Upper lobe of right lung (tissue), 1 donor: ENCODE data around the gene ZFP30. TPM values are rescaled to one million over a fixed set of nuclear protein-coding genes. Genes with fewer than 3 reads are reported as not detected.

Source experiments
- ATAC-seq: fragments of 200-7000 bp; cut with Tn5 transposase; one replicate; pipeline ENCODE4 v1.9.1; 2020; ENCODE audit warnings: mild to moderate bottlenecking, moderate library complexity
- DNase-seq: peaks from one replicate; pipeline ENCODE4 v3.0.0-alpha.2; 2020
- H3K27ac ChIP-seq: fragments of 200-600 bp; one replicate; pipeline ENCODE4 v1.8.0; 2022
- H3K27me3 ChIP-seq: fragments of 200-600 bp; one replicate; pipeline ENCODE4 v1.8.0; 2022; ENCODE audit warnings: mild to moderate bottlenecking
- H3K36me3 ChIP-seq: fragments of 200-600 bp; one replicate; pipeline ENCODE4 v1.8.0; 2022
- H3K4me1 ChIP-seq: fragments of 200-600 bp; one replicate; pipeline ENCODE4 v1.8.0; 2022
- H3K4me3 ChIP-seq: fragments of 200-600 bp; one replicate; pipeline ENCODE4 v1.8.0; 2022; ENCODE audit warnings: mild to moderate bottlenecking
- H3K9me3 ChIP-seq: fragments of 200-600 bp; one replicate; pipeline ENCODE4 v1.8.0; 2022
- intact Hi-C: fragments of 100-400 bp; cut with DNase I; formaldehyde crosslinking; loops from one replicate; pipeline ENCODE4 v1.11.0; 2022
- total RNA-seq: library from RNA; stranded (reverse); fragmentation: NEBNext Ultra II Directional; extraction: Animal tissue kit (Norgen Biotek cat#: 25700); gene quantifications from one replicate; pipeline ENCODE4 v1.2.1, GENCODE V29; 2021
- TF ChIP-seq, protein P1 (sequence below): fragments of 200-600 bp; IDR thresholded peaks from one replicate; pipeline ENCODE4 v1.8.0; 2022; ENCODE audit warnings: antibody characterized with exemption
- donor health status: DM: no; HTN: yes; CAD: no; lungs with severe emphysema.

Gene ZFP30
- total RNA-seq, 1 donor from 2014 or later = 10.4 TPM

DNA sequence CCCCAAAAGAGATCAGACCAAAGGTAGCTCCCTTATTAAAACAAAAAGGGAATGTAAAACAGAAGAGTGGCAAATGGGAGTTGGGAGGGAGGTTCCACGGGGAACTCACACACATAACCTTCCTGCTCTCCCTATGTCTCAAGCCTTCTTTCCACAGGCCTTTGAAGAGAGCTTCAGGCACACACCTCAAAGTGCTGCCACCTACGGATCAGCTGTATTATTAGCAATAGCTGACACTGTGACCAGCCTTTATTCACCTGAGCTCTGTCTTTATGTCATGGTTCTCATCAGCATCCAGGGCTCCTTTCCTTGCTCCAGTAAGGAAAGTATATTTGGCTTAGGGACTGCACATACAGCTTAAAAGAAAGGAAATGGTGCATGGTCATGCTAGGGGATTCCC, 71.9 kb downstream of the ZFP30 start:
- H3K9me3 ChIP-seq = peaks cover 62% of the 10 kb centered on the region
- ATAC-seq (no peak), DNase-seq (no peak)
- intact Hi-C loops = no loop called here
- TF ChIP-seq, protein P1, sequence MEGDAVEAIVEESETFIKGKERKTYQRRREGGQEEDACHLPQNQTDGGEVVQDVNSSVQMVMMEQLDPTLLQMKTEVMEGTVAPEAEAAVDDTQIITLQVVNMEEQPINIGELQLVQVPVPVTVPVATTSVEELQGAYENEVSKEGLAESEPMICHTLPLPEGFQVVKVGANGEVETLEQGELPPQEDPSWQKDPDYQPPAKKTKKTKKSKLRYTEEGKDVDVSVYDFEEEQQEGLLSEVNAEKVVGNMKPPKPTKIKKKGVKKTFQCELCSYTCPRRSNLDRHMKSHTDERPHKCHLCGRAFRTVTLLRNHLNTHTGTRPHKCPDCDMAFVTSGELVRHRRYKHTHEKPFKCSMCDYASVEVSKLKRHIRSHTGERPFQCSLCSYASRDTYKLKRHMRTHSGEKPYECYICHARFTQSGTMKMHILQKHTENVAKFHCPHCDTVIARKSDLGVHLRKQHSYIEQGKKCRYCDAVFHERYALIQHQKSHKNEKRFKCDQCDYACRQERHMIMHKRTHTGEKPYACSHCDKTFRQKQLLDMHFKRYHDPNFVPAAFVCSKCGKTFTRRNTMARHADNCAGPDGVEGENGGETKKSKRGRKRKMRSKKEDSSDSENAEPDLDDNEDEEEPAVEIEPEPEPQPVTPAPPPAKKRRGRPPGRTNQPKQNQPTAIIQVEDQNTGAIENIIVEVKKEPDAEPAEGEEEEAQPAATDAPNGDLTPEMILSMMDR = no peak
- H3K4me1 ChIP-seq = no peaks in the 10 kb centered on the region
- peaks cover 30% of the 10 kb centered on the region for H3K36me3 ChIP-seq
- no peak overlapping the region for H3K27ac ChIP-seq
- no peak overlapping the region for H3K4me3 ChIP-seq
- H3K27me3 ChIP-seq = no peaks in the 10 kb centered on the region

DNA sequence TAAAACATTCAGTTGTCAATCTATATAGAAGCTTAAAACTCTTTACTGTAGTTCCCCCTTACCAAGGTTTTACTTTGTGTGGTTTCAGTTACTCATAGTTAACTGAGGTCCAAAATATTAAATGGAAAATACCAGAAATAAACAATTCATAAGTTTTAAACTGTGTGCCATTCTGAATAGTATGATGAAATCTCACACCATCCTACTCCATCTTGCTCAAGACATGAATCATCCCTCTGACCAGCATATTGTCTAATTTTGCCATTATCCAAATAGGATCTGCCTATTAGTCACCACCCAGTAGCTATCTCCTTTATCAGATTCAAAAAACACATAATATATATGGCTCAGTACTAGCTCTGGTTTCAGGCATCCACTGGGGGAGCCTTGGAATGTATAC, 83.1 kb downstream of the ZFP30 start:
- Histone ChIP-seq H3K9me3 (peaks cover 44% of the 10 kb centered on the region), H3K36me3 (no peaks in the 10 kb centered on the region)
- intact Hi-C loops = no loop called here

DNA sequence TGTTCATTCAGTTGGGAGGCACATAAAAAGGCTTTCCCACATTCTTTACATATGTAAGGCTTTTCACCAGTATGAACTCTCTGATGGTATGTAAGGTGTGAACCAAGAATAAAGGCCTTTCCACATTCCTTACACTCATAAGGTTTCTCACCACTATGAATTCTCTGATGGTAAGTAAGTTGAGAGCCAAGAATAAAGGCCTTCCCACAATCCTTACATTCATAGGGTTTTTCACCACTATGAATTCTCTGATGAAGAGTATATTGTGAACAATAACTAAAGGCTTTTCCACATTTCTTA, 89.9 kb downstream of the ZFP30 start:
- no peaks in the 10 kb centered on the region for H3K27me3 ChIP-seq
- no peak for DNase-seq
- peaks cover 6% of the 10 kb centered on the region for H3K36me3 ChIP-seq
- no peak overlapping the region for H3K4me3 ChIP-seq
- intact Hi-C loops = no loop called here
- no peak overlapping the region for H3K27ac ChIP-seq
- H3K9me3 ChIP-seq = peaks cover 99% of the 10 kb centered on the region
- TF ChIP-seq, protein P1 = no peak
- no peaks in the 10 kb centered on the region for H3K4me1 ChIP-seq
- ATAC-seq = no peak

More for the DNA sequence above, 83.1 kb downstream of the ZFP30 start:
- Histone ChIP-seq H3K27ac (no peak overlapping the region), H3K4me1 (no peaks in the 10 kb centered on the region), H3K27me3 (no peaks in the 10 kb centered on the region), H3K4me3 (no peak overlapping the region)
- DNase-seq = no peak
- ATAC-seq = no peak
- TF ChIP-seq, protein P1 = no peak

DNA sequence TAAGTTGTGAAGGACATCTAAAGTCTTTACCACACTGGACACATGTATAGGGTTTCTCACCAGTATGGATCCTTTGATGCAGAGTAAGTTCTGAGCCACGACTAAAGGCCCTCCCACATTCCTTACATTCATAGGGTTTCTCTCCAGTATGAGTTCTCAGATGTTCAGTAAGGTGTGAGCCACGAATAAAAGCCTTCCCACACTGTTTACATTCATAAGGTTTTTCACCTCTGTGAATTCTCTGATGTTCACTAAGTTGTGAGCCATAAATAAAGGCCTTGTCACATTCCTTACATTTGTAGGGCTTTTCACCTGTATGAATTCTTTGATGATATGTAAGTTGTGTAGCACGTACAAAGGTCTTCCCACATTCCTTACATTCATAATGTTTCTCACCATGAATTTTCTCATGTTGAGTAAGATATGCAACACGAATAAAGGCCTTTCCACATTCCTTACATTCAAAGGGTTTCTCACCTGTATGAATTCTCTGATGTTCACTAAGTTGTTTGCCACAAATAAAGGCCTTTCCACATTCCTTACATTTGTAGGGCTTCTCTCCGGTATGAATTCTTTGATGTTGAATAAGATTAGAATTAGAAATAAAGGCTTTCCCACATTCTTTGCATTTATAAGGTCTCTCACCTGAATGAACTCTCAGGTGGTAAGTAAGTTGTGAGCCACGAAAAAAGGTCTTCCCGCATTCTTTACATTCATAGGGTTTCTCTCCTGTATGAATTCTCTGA, 90.5 kb downstream of the ZFP30 start:
- ATAC-seq (no peak), DNase-seq (no peak)
- H3K36me3 ChIP-seq = peaks cover 6% of the 10 kb centered on the region
- no peak overlapping the region for H3K4me3 ChIP-seq
- H3K4me1 ChIP-seq = no peaks in the 10 kb centered on the region
- H3K27me3 ChIP-seq = no peaks in the 10 kb centered on the region
- TF ChIP-seq, protein P1 = no peak
- peaks cover 99% of the 10 kb centered on the region for H3K9me3 ChIP-seq
- intact Hi-C loops = no loop called here
- no peak overlapping the region for H3K27ac ChIP-seq

Other genes starting within 250 kb of the ZFP30 start
- 5.2 TPM for gene ZNF569, start 188.0 kb downstream of the ZFP30 start, total RNA-seq
- gene ZNF570, start 186.1 kb downstream of the ZFP30 start, total RNA-seq = 4.4 TPM
- 4.2 TPM for gene ZNF793, start 148.5 kb downstream of the ZFP30 start, total RNA-seq
- 5.5 TPM for gene ZNF571, start 60.7 kb downstream of the ZFP30 start, total RNA-seq
- 6.1 TPM for gene ZNF540, start 60.6 kb downstream of the ZFP30 start, total RNA-seq
- 7.5 TPM for gene ZNF607, start 64.3 kb upstream of the ZFP30 start, total RNA-seq
- gene ZNF573, start 124.1 kb upstream of the ZFP30 start, total RNA-seq = 13.0 TPM